ENCODE results near the gene ESYT1. TPM values are rescaled to one million over a fixed set of nuclear protein-coding genes. Genes with fewer than 3 reads are reported as not detected.

Gene ESYT1
- 10 to 100 TPM; 25.4 to 74.0 TPM for total RNA-seq

GRCh38 chr12:56127888-56128669 is at the start of gene ESYT1:
ESYT1 (plus strand) TSS chr12:56128267; CDS start chr12:56128320, 53 bp downstream.
- Histone ChIP-seq H3K9me3 (no peaks in the 10 kb centered on the region), H3K36me3 (peaks cover 19% of the 10 kb centered on the region), H3K27me3 (no peaks in the 10 kb centered on the region), H3K4me3 (peak within 1 kb of the TSS; percentile 67 to 77), H3K4me1 (peaks cover 0 to 40% of the 10 kb centered on the region in 2 donors), H3K27ac (peak within 1 kb of the TSS; percentile 90)
- no peak for TF ChIP-seq CTCF (IDR thresholded peaks at IDR 0.05)
- DNase-seq (ENCODE audit: low spot score): peak; percentile 100

- H3K27ac ChIP-seq: no peak overlapping the region
- H3K27me3 ChIP-seq: no peaks in the 10 kb centered on the region
- H3K36me3 ChIP-seq: no peaks in the 10 kb centered on the region
- no peak for TF ChIP-seq CTCF (IDR thresholded peaks at IDR 0.05)
- H3K4me1 ChIP-seq: peaks cover 0 to 15% of the 10 kb centered on the region in 2 donors
- DNase-seq (ENCODE audit: low spot score): no peak
- no peaks in the 10 kb centered on the region for H3K9me3 ChIP-seq
- no peak overlapping the region for H3K4me3 ChIP-seq
Measured at GRCh38 chr12:56078427-56078826, 49.6 kb upstream of the ESYT1 start.

GRCh38 chr12:56078931-56079722 is 48.9 kb upstream of the ESYT1 start:
- no peaks in the 10 kb centered on the region for H3K9me3 ChIP-seq
- no peaks in the 10 kb centered on the region for H3K36me3 ChIP-seq
- H3K27ac ChIP-seq: peak overlapping the region; percentile 34 to 56
- peak overlapping the region; percentile 36 to 59 for H3K4me3 ChIP-seq
- peak; percentile 90 for DNase-seq (ENCODE audit: low spot score)
- H3K4me1 ChIP-seq: peaks cover 0 to 15% of the 10 kb centered on the region in 2 donors
- TF ChIP-seq CTCF (IDR thresholded peaks at IDR 0.05): peak; percentile 74 to 76
- H3K27me3 ChIP-seq: no peaks in the 10 kb centered on the region

GRCh38 chr12:56079723-56080555 is 48.1 kb upstream of the ESYT1 start, which contains the start of gene ERBB3:
ERBB3 (plus strand) TSS chr12:56080165; CDS start chr12:56080301, 136 bp downstream.
- Histone ChIP-seq H3K4me1 (peaks cover 0 to 15% of the 10 kb centered on the region in 2 donors), H3K9me3 (no peaks in the 10 kb centered on the region), H3K36me3 (no peaks in the 10 kb centered on the region), H3K4me3 (peak within 1 kb of the TSS; percentile 36 to 59), H3K27ac (peak within 1 kb of the TSS; percentile 34 to 56), H3K27me3 (no peaks in the 10 kb centered on the region)
- peak; percentile 78 for DNase-seq (ENCODE audit: low spot score)
- no peak for TF ChIP-seq CTCF (IDR thresholded peaks at IDR 0.05)

- H3K27me3 ChIP-seq: no peaks in the 10 kb centered on the region
- peak overlapping the region; percentile 36 to 59 for H3K4me3 ChIP-seq
- H3K9me3 ChIP-seq: no peaks in the 10 kb centered on the region
- H3K36me3 ChIP-seq: no peaks in the 10 kb centered on the region
- peaks cover 0 to 15% of the 10 kb centered on the region in 2 donors for H3K4me1 ChIP-seq
- H3K27ac ChIP-seq: peak overlapping the region in 1 of 2 donors; percentile 35
- TF ChIP-seq CTCF (IDR thresholded peaks at IDR 0.05): no peak
- no peak for DNase-seq (ENCODE audit: low spot score)
Measured at GRCh38 chr12:56080556-56081138, 47.4 kb upstream of the ESYT1 start.

Measured in right atrium auricular region (tissue), 2 donors.